ENCODE measurements around the gene FSTL3. TPM values are rescaled to one million over a fixed set of nuclear protein-coding genes. Genes with fewer than 3 reads are reported as not detected.

The FSTL3 gene
- total RNA-seq, 1 experiment from 2014 or later = 6.8 TPM

- no peak overlapping the region for H4K8ac ChIP-seq (replicated peaks; ENCODE audit: insufficient read length, low read depth, low read length)
- TF ChIP-seq CTCF (conservative IDR thresholded peaks at IDR 0.05) = no peak
- H2AFZ ChIP-seq (ENCODE audit: low read length) = no peak overlapping the region
- H3K4me3 Mint-ChIP-seq = no peak overlapping the region
- H3K9me3 Mint-ChIP-seq = no peaks in the 10 kb centered on the region; a peak in 2 of 5 replicates
- WGBS (ENCODE audit: extremely low coverage, insufficient read length, low lambda C conversion rate) = no CpG with 5 or more reads among the region's 33 CpGs
- H2BK20ac ChIP-seq (ENCODE audit: low read depth, low read length, poor library complexity, severe bottlenecking) = no peak overlapping the region
- no peak overlapping the region for H2BK15ac ChIP-seq (ENCODE audit: low read depth, low read length)
- H2BK5ac ChIP-seq (ENCODE audit: insufficient read length, low read length) = no peak overlapping the region
- no peaks in the 10 kb centered on the region; the same call in 1 of the 2 replicates for H3K27me3 Mint-ChIP-seq (ENCODE audit: low read depth)
- no peaks in the 10 kb centered on the region; the same call in 1 of the 2 replicates for H3K4me1 ChIP-seq (ENCODE audit: insufficient read depth, low read length)
- no peak overlapping the region for H3K9ac ChIP-seq (ENCODE audit: extremely low read depth, insufficient read length, low read length)
- no peak overlapping the region for H3K23ac ChIP-seq (ENCODE audit: insufficient read length, low read depth, low read length)
- no peak overlapping the region for H2BK12ac ChIP-seq (ENCODE audit: insufficient read length, low read depth, low read length)
- no peak overlapping the region for H3K27ac ChIP-seq (ENCODE audit: insufficient read length, low read depth, low read length)
- H3K27ac Mint-ChIP-seq = no peak overlapping the region
- peaks cover 5% of the 10 kb centered on the region for H3K79me1 ChIP-seq (ENCODE audit: insufficient read depth, low read depth, low read length, poor library complexity, severe bottlenecking)
- H3K18ac ChIP-seq (ENCODE audit: insufficient read length, low read depth, low read length) = no peak overlapping the region
- H2BK120ac ChIP-seq (ENCODE audit: low read depth, low read length, poor library complexity, severe bottlenecking) = no peak overlapping the region
- no peak overlapping the region for H3K4ac ChIP-seq (ENCODE audit: low read depth, low read length)
- H3K27me3 ChIP-seq (ENCODE audit: insufficient read depth, low read length) = no peaks in the 10 kb centered on the region
- H3K9me3 ChIP-seq (ENCODE audit: control insufficient read depth, low read depth, low read length) = no peaks in the 10 kb centered on the region
- H4K91ac ChIP-seq (ENCODE audit: insufficient read length, low read depth, low read length) = no peak overlapping the region
- no peak overlapping the region for H3K4me2 ChIP-seq (ENCODE audit: insufficient read depth, insufficient read length, low read length)
- no peak overlapping the region for H3T11ph ChIP-seq (ENCODE audit: low read length)
- no peak overlapping the region for H2AK5ac ChIP-seq (ENCODE audit: insufficient read length, low read length)
- H3K56ac ChIP-seq (ENCODE audit: insufficient read length, low read depth, low read length) = no peak overlapping the region
- no peak overlapping the region; the same call in 1 of the 2 replicates for H3K14ac ChIP-seq (ENCODE audit: insufficient read depth, low read length)
- DNase-seq = no peak
- H3K4me1 Mint-ChIP-seq = peaks cover 13 to 18% of the 10 kb centered on the region in 2 experiments
- H4K5ac ChIP-seq (ENCODE audit: insufficient read length, low read depth, low read length) = no peak overlapping the region
- peaks cover 81% of the 10 kb centered on the region for H3K79me2 ChIP-seq (ENCODE audit: insufficient read depth, low read length)
- peaks cover 3 to 16% (median 10%) of the 10 kb centered on the region in 3 experiments; a peak in 6 of 7 replicates for H3K36me3 Mint-ChIP-seq (ENCODE audit: insufficient read depth in 1 of 3, low read depth in 3 of 3)
- peaks cover 4% of the 10 kb centered on the region for H3K23me2 ChIP-seq (ENCODE audit: insufficient read length, low read depth, low read length, poor library complexity, severe bottlenecking)
- peaks cover 15% of the 10 kb centered on the region for H4K20me1 ChIP-seq (ENCODE audit: control insufficient read depth, insufficient read depth, insufficient read length)
These were observed 17.9 kb upstream of the FSTL3 start for GRCh38 chr19:658059-658839.

Data from H9 (cell line).